Camera-type eye (tissue), 1 donor: Measurements from ENCODE around the gene PNLIPRP1. TPM values are rescaled to one million over a fixed set of nuclear protein-coding genes. Genes with fewer than 3 reads are reported as not detected.

Experiments used
- total RNA-seq: library from RNA; depleted of rRNA; stranded (reverse); fragments of >200 nt; gene quantifications from one replicate; pipeline ENCODE4 v1.2.3, GENCODE V29; 2014

Gene PNLIPRP1
- not detected for total RNA-seq

GRCh38 chr10:116590590-116591444, at the start of gene PNLIPRP1:
TSS of gene PNLIPRP1 (plus strand) at chr10:116590959. CDS start at chr10:116591130, 171 bp downstream.

GRCh38 chr10:116545756-116546155, 45.0 kb upstream of the PNLIPRP1 start, which contains the start of gene PNLIP:
TSS of gene PNLIP (plus strand) at chr10:116545931. CDS start at chr10:116546093, 162 bp downstream.

GRCh38 chr10:116620423-116621400, 30.0 kb downstream of the PNLIPRP1 start, which contains the start of gene PNLIPRP2:
TSS of gene PNLIPRP2 (plus strand) at chr10:116620953.

Other genes with a start within 250 kb of the PNLIPRP1 start
- gene PNLIPRP3, start 163.1 kb upstream of the PNLIPRP1 start, total RNA-seq: not detected
- not detected for gene PNLIP, start 45.0 kb upstream of the PNLIPRP1 start, total RNA-seq
- gene PNLIPRP2, start 30.0 kb downstream of the PNLIPRP1 start, total RNA-seq: not detected
- gene HSPA12A, start 151.6 kb downstream of the PNLIPRP1 start, total RNA-seq: 35.0 TPM